ENCODE results near the gene NMBR.

The NMBR gene

GRCh38 chr6:142178129-142178528, 31.2 kb upstream of the NMBR start:
- Histone ChIP-seq H3K23ac (ENCODE audit: low read length) (no peak overlapping the region), H3K56ac (ENCODE audit: low read length) (no peak overlapping the region), H4K8ac (ENCODE audit: low read depth, low read length) (no peak overlapping the region), H3K79me1 (ENCODE audit: low read length) (no peaks in the 10 kb centered on the region), H3K4ac (ENCODE audit: low read depth, low read length) (no peak overlapping the region), H4K5ac (ENCODE audit: low read length) (no peak overlapping the region), H3K79me2 (ENCODE audit: control insufficient read depth, insufficient read depth, low read length) (no peaks in the 10 kb centered on the region), H3K18ac (ENCODE audit: low read length) (no peak overlapping the region), H2BK5ac (ENCODE audit: low read length) (no peak overlapping the region), H2AK5ac (ENCODE audit: low read length) (no peak overlapping the region), H3K27me3 (ENCODE audit: insufficient read depth, low read length, poor library complexity) (no peaks in the 10 kb centered on the region), H3K36me3 (ENCODE audit: control insufficient read depth, insufficient read depth, low read length) (no peaks in the 10 kb centered on the region), H3K9ac (ENCODE audit: low read length) (no peak overlapping the region), H2BK15ac (replicated peaks; ENCODE audit: low read depth) (no peak overlapping the region), H3K4me2 (ENCODE audit: low read length) (no peak overlapping the region), H2BK120ac (ENCODE audit: low read depth, low read length) (no peak overlapping the region), H3K4me3 (ENCODE audit: low read length) (no peak overlapping the region), H3K27ac (ENCODE audit: low read depth, low read length) (no peak overlapping the region), H3K4me1 (ENCODE audit: control insufficient read depth, low read depth, low read length) (no peaks in the 10 kb centered on the region)
- no peak for DNase-seq

GRCh38 chr6:142174703-142175102, 27.8 kb upstream of the NMBR start:
- H3K4me3 ChIP-seq (ENCODE audit: low read length): no peak overlapping the region
- H3K36me3 ChIP-seq (ENCODE audit: control insufficient read depth, insufficient read depth, low read length): no peaks in the 10 kb centered on the region

GRCh38 chr6:142173980-142174379, 27.1 kb upstream of the NMBR start:
- DNase-seq: no peak
- Histone ChIP-seq H3K79me1 (ENCODE audit: low read length) (no peaks in the 10 kb centered on the region), H3K27me3 (ENCODE audit: insufficient read depth, low read length, poor library complexity) (no peaks in the 10 kb centered on the region), H2BK15ac (replicated peaks; ENCODE audit: low read depth) (no peak overlapping the region), H3K56ac (ENCODE audit: low read length) (no peak overlapping the region), H2AK5ac (ENCODE audit: low read length) (no peak overlapping the region), H3K4me3 (ENCODE audit: low read length) (no peak overlapping the region), H3K79me2 (ENCODE audit: control insufficient read depth, insufficient read depth, low read length) (no peaks in the 10 kb centered on the region), H3K36me3 (ENCODE audit: control insufficient read depth, insufficient read depth, low read length) (no peaks in the 10 kb centered on the region), H4K5ac (ENCODE audit: low read length) (no peak overlapping the region), H3K4me2 (ENCODE audit: low read length) (no peak overlapping the region), H4K8ac (ENCODE audit: low read depth, low read length) (no peak overlapping the region), H3K23ac (ENCODE audit: low read length) (no peak overlapping the region), H3K4me1 (ENCODE audit: control insufficient read depth, low read depth, low read length) (no peaks in the 10 kb centered on the region), H3K9ac (ENCODE audit: low read length) (no peak overlapping the region), H3K18ac (ENCODE audit: low read length) (no peak overlapping the region), H2BK5ac (ENCODE audit: low read length) (no peak overlapping the region), H2BK120ac (ENCODE audit: low read depth, low read length) (no peak overlapping the region), H3K4ac (ENCODE audit: low read depth, low read length) (no peak overlapping the region), H3K27ac (ENCODE audit: low read depth, low read length) (no peak overlapping the region)
- WGBS (ENCODE audit: extremely low coverage, insufficient coverage, low lambda C conversion rate): no CpG with 5 or more reads among the region's 3 CpGs

More at GRCh38 chr6:142174703-142175102, 27.8 kb upstream of the NMBR start:
- no peak overlapping the region for H2BK5ac ChIP-seq (ENCODE audit: low read length)
- no CpG with 5 or more reads among the region's 6 CpGs for WGBS (ENCODE audit: extremely low coverage, insufficient coverage, low lambda C conversion rate)
- H2AK5ac ChIP-seq (ENCODE audit: low read length): no peak overlapping the region
- no peak overlapping the region for H3K23ac ChIP-seq (ENCODE audit: low read length)
- no peak overlapping the region for H2BK15ac ChIP-seq (replicated peaks; ENCODE audit: low read depth)
- no peak for DNase-seq
- no peak overlapping the region for H3K4ac ChIP-seq (ENCODE audit: low read depth, low read length)
- H3K79me1 ChIP-seq (ENCODE audit: low read length): no peaks in the 10 kb centered on the region
- no peak overlapping the region for H3K27ac ChIP-seq (ENCODE audit: low read depth, low read length)
- no peaks in the 10 kb centered on the region for H3K4me1 ChIP-seq (ENCODE audit: control insufficient read depth, low read depth, low read length)
- H3K56ac ChIP-seq (ENCODE audit: low read length): no peak overlapping the region
- no peak overlapping the region for H3K9ac ChIP-seq (ENCODE audit: low read length)
- no peak overlapping the region for H3K4me2 ChIP-seq (ENCODE audit: low read length)
- no peak overlapping the region for H4K8ac ChIP-seq (ENCODE audit: low read depth, low read length)
- H3K27me3 ChIP-seq (ENCODE audit: insufficient read depth, low read length, poor library complexity): no peaks in the 10 kb centered on the region
- H3K79me2 ChIP-seq (ENCODE audit: control insufficient read depth, insufficient read depth, low read length): no peaks in the 10 kb centered on the region
- H2BK120ac ChIP-seq (ENCODE audit: low read depth, low read length): no peak overlapping the region
- H3K18ac ChIP-seq (ENCODE audit: low read length): no peak overlapping the region
- no peak overlapping the region for H4K5ac ChIP-seq (ENCODE audit: low read length)

GRCh38 chr6:142172758-142173157, 25.8 kb upstream of the NMBR start:
- Histone ChIP-seq H3K23ac (ENCODE audit: low read length) (no peak overlapping the region), H3K27me3 (ENCODE audit: insufficient read depth, low read length, poor library complexity) (no peaks in the 10 kb centered on the region), H4K8ac (ENCODE audit: low read depth, low read length) (no peak overlapping the region), H3K79me1 (ENCODE audit: low read length) (no peaks in the 10 kb centered on the region), H3K27ac (ENCODE audit: low read depth, low read length) (no peak overlapping the region), H3K4me2 (ENCODE audit: low read length) (no peak overlapping the region), H2AK5ac (ENCODE audit: low read length) (no peak overlapping the region), H2BK5ac (ENCODE audit: low read length) (no peak overlapping the region), H3K9ac (ENCODE audit: low read length) (no peak overlapping the region), H3K56ac (ENCODE audit: low read length) (no peak overlapping the region), H2BK120ac (ENCODE audit: low read depth, low read length) (no peak overlapping the region), H2BK15ac (replicated peaks; ENCODE audit: low read depth) (no peak overlapping the region), H3K18ac (ENCODE audit: low read length) (no peak overlapping the region), H4K5ac (ENCODE audit: low read length) (no peak overlapping the region), H3K36me3 (ENCODE audit: control insufficient read depth, insufficient read depth, low read length) (no peaks in the 10 kb centered on the region), H3K4me1 (ENCODE audit: control insufficient read depth, low read depth, low read length) (no peaks in the 10 kb centered on the region), H3K4me3 (ENCODE audit: low read length) (no peak overlapping the region), H3K79me2 (ENCODE audit: control insufficient read depth, insufficient read depth, low read length) (no peaks in the 10 kb centered on the region), H3K4ac (ENCODE audit: low read depth, low read length) (no peak overlapping the region)
- DNase-seq: no peak

GRCh38 chr6:142171351-142171750, 24.4 kb upstream of the NMBR start:
- H3K27ac ChIP-seq (ENCODE audit: low read depth, low read length): no peak overlapping the region
- no peak overlapping the region for H3K56ac ChIP-seq (ENCODE audit: low read length)
- H4K8ac ChIP-seq (ENCODE audit: low read depth, low read length): no peak overlapping the region
- H3K18ac ChIP-seq (ENCODE audit: low read length): no peak overlapping the region
- H3K4me3 ChIP-seq (ENCODE audit: low read length): no peak overlapping the region
- no peak for DNase-seq
- H3K79me2 ChIP-seq (ENCODE audit: control insufficient read depth, insufficient read depth, low read length): no peaks in the 10 kb centered on the region
- H3K23ac ChIP-seq (ENCODE audit: low read length): no peak overlapping the region
- H2BK15ac ChIP-seq (replicated peaks; ENCODE audit: low read depth): no peak overlapping the region
- no peaks in the 10 kb centered on the region for H3K36me3 ChIP-seq (ENCODE audit: control insufficient read depth, insufficient read depth, low read length)
- no peak overlapping the region for H2BK120ac ChIP-seq (ENCODE audit: low read depth, low read length)
- H2AK5ac ChIP-seq (ENCODE audit: low read length): no peak overlapping the region
- no peaks in the 10 kb centered on the region for H3K27me3 ChIP-seq (ENCODE audit: insufficient read depth, low read length, poor library complexity)
- H3K9ac ChIP-seq (ENCODE audit: low read length): no peak overlapping the region
- no peak overlapping the region for H2BK5ac ChIP-seq (ENCODE audit: low read length)
- H3K4me2 ChIP-seq (ENCODE audit: low read length): no peak overlapping the region
- H3K4me1 ChIP-seq (ENCODE audit: control insufficient read depth, low read depth, low read length): no peaks in the 10 kb centered on the region
- H4K5ac ChIP-seq (ENCODE audit: low read length): no peak overlapping the region
- no peak overlapping the region for H3K4ac ChIP-seq (ENCODE audit: low read depth, low read length)
- H3K79me1 ChIP-seq (ENCODE audit: low read length): peaks cover 1% of the 10 kb centered on the region

GRCh38 chr6:142167486-142167885, 20.6 kb upstream of the NMBR start:
- no CpG with 5 or more reads among the region's 2 CpGs for WGBS (ENCODE audit: extremely low coverage, insufficient coverage, low lambda C conversion rate)
- Histone ChIP-seq H3K79me2 (ENCODE audit: control insufficient read depth, insufficient read depth, low read length) (peaks cover 10% of the 10 kb centered on the region), H2AK5ac (ENCODE audit: low read length) (no peak overlapping the region), H3K27me3 (ENCODE audit: insufficient read depth, low read length, poor library complexity) (no peaks in the 10 kb centered on the region), H3K4me2 (ENCODE audit: low read length) (no peak overlapping the region), H3K36me3 (ENCODE audit: control insufficient read depth, insufficient read depth, low read length) (no peaks in the 10 kb centered on the region), H3K4me1 (ENCODE audit: control insufficient read depth, low read depth, low read length) (peaks cover 4% of the 10 kb centered on the region), H3K56ac (ENCODE audit: low read length) (no peak overlapping the region), H2BK15ac (replicated peaks; ENCODE audit: low read depth) (no peak overlapping the region), H3K23ac (ENCODE audit: low read length) (no peak overlapping the region), H3K4ac (ENCODE audit: low read depth, low read length) (no peak overlapping the region), H2BK120ac (ENCODE audit: low read depth, low read length) (no peak overlapping the region), H3K4me3 (ENCODE audit: low read length) (no peak overlapping the region), H3K79me1 (ENCODE audit: low read length) (peaks cover 5% of the 10 kb centered on the region), H3K9ac (ENCODE audit: low read length) (no peak overlapping the region), H3K18ac (ENCODE audit: low read length) (no peak overlapping the region), H3K27ac (ENCODE audit: low read depth, low read length) (no peak overlapping the region), H4K8ac (ENCODE audit: low read depth, low read length) (no peak overlapping the region), H2BK5ac (ENCODE audit: low read length) (no peak overlapping the region), H4K5ac (ENCODE audit: low read length) (no peak overlapping the region)
- no peak for DNase-seq

Measured in mesendoderm (in vitro differentiated cells).